Daoy (cell line): Measurements from ENCODE around the gene MMP14. TPM values are rescaled to one million over a fixed set of nuclear protein-coding genes. Genes with fewer than 3 reads are reported as not detected.
"Not testable (repeated sequence)": the region's sequence is repeated elsewhere in the genome, so short reads cannot be mapped to it uniquely, and the experiment has no call there.

ENCODE experiments used
- DNase-seq: peaks from one replicate; pipeline ENCODE4 v3.0.0-alpha.2; 2015; ENCODE audit warnings: low read depth
- total RNA-seq: library from RNA; depleted of rRNA; stranded (reverse); fragments of >200 nt; shearing (Covaris generic); gene quantifications from 2 replicates; pipeline ENCODE4 v1.2.3, GENCODE V29; 2014

The MMP14 gene
- total RNA-seq, 1 experiment from 2014 or later, result 176 TPM

DNA sequence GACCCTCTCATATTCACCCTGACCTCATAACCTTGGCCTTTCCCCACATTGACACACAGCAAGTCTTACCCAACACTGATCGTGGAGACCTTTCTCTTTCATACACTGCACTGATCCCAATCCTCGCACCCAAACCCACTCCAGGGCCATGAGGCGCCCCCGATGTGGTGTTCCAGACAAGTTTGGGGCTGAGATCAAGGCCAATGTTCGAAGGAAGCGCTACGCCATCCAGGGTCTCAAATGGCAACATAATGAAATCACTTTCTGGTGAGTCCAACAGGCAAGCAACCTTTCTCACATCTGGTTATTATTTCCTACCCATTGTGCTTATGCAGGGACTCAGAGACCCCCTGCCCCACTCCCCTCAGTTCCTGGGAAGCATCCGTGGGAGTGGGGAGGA is 5.4 kb downstream of the MMP14 start:
- no peak for DNase-seq

GRCh38 chr14:22842211-22843122 is 6.1 kb downstream of the MMP14 start:
- DNase-seq, result no peak

DNA sequence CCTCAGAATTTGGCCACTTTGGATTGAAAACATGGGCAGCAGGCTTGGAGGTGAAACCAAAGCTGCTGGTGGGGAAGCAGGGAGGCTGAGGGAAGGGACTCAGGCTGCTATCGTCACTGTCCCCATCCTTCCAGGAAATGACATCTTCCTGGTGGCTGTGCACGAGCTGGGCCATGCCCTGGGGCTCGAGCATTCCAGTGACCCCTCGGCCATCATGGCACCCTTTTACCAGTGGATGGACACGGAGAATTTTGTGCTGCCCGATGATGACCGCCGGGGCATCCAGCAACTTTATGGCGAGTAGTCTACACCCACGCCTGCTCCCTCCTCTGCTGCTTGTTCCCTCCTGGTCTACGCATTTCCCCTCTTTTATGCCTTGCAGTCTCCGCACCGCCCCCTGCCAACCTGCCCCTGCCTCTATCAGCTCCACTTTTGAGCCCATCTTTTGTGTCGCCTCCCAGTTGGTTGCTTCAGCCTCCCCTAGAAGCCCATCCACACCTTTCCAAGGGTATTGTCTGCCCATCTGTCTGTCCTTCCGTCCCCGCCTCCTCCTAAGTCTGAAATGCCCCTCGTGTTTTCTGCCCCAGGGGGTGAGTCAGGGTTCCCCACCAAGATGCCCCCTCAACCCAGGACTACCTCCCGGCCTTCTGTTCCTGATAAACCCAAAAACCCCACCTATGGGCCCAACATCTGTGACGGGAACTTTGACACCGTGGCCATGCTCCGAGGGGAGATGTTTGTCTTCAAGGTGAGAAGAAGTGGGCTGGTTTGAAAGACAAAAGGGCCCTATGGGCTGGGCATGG is 6.9 kb downstream of the MMP14 start:
- DNase-seq, result no peak

DNA sequence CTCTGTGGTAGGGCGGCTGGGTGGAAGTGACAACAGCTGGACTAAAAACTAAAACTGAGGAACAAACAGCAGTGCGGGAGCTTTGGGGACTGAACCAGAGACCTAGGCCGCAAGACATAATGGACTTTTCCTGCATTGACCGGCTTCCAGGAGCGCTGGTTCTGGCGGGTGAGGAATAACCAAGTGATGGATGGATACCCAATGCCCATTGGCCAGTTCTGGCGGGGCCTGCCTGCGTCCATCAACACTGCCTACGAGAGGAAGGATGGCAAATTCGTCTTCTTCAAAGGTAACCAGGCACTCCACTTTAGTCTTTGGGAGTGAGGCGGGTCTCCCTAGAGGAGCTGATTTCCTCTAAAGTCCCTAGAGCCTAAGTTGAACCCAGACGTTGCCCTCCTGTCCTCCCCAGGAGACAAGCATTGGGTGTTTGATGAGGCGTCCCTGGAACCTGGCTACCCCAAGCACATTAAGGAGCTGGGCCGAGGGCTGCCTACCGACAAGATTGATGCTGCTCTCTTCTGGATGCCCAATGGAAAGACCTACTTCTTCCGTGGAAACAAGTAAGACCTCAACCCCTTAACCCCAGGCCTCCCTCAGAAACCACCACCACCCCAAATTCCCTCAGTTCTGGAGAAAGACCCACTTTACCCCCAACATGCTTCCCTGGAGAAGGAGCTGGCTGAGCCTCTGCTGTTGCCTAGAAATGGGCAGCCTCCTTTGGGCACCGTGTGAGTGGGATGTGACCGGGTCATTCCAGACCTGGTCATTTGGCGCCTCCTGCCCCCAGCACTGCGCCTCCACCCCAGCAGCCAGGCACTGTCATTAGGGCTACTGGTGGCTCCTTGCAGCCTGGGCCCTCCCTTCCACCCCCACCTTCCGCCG is 8.1 kb downstream of the MMP14 start:
- no peak for DNase-seq

DNA sequence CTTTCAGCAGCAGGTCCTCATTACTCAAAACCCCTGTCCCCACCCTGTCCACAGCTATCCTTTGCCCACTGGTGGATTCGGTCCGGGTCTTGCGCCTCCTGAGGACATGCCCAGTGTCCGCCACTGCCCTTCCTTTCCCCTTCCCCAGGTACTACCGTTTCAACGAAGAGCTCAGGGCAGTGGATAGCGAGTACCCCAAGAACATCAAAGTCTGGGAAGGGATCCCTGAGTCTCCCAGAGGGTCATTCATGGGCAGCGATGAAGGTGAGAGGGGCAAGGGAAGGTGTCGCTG is 8.7 kb downstream of the MMP14 start:
- DNase-seq, result no peak

- DNase-seq, result no peak
Measured at GRCh38 chr14:22845821-22846625, 9.6 kb downstream of the MMP14 start.

DNA sequence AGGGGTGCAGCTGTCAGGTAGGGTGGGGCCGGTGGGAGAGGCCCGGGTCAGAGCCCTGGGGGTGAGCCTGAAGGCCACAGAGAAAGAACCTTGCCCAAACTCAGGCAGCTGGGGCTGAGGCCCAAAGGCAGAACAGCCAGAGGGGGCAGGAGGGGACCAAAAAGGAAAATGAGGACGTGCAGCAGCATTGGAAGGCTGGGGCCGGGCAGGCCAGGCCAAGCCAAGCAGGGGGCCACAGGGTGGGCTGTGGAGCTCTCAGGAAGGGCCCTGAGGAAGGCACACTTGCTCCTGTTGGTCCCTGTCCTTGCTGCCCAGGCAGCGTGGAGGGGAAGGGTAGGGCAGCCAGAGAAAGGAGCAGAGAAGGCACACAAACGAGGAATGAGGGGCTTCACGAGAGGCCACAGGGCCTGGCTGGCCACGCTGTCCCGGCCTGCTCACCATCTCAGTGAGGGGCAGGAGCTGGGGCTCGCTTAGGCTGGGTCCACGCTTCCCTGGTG is 10.5 kb downstream of the MMP14 start:
- DNase-seq, result no peak

DNA sequence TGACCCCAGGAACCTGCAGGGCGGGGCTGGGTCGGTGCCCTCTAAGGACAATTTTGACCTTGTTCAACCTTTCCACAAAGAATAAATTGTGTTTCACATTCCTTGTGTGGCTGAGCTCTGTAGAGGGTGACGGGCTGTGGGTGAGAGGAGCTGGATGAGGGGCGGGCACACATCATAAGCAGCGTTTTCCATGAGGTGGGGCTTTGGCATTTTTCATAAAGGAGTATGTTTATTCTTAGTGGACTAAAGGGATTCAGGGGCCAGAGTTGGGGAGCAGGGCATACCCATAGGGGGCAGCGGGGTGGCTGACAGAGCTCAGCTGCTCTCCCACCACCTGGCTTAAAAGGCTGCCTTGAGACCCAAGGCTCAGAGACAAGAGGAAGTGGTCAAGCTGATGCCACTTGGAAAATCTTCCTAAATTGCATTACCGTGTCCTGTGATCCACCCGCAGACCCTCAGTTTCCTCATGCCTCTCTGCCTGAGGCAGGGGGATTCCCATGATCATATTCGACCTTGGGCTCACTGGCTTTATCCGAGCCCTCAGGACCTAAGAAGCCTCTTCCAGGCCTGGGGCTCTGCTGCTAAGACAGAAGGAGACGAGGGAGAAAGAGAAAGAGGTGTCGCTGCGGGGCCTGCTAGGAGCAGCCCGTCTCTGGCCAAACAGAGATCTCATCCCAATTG is 11.4 kb downstream of the MMP14 start:
- peak; percentile 61 for DNase-seq

GRCh38 chr14:22848351-22849164 is 12.2 kb downstream of the MMP14 start:
- peak; percentile 92 for DNase-seq

GRCh38 chr14:22849212-22849819 is 12.9 kb downstream of the MMP14 start:
- DNase-seq, result peak; percentile 65

GRCh38 chr14:22850944-22851764 is 14.8 kb downstream of the MMP14 start:
- peak; percentile 97 for DNase-seq

GRCh38 chr14:22852178-22852577 is 15.8 kb downstream of the MMP14 start:
- DNase-seq, result not testable (repeated sequence)

DNA sequence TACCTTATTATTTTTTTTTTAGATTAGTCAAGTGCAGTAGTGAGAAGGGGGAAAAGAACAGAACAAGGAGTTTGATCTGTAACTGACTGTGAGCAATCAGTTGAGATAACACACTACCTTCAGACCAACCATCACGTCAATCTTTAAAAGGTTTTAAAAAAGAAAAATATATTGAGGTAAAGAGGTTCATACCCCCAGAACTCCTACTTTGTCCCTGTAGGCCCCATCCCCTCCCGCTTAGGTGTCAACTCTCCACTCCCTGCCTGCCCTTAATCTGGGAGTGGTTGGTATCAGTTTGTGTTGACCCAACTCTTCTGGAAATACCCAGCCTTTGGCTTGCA is 16.2 kb downstream of the MMP14 start:
- no peak for DNase-seq

DNA sequence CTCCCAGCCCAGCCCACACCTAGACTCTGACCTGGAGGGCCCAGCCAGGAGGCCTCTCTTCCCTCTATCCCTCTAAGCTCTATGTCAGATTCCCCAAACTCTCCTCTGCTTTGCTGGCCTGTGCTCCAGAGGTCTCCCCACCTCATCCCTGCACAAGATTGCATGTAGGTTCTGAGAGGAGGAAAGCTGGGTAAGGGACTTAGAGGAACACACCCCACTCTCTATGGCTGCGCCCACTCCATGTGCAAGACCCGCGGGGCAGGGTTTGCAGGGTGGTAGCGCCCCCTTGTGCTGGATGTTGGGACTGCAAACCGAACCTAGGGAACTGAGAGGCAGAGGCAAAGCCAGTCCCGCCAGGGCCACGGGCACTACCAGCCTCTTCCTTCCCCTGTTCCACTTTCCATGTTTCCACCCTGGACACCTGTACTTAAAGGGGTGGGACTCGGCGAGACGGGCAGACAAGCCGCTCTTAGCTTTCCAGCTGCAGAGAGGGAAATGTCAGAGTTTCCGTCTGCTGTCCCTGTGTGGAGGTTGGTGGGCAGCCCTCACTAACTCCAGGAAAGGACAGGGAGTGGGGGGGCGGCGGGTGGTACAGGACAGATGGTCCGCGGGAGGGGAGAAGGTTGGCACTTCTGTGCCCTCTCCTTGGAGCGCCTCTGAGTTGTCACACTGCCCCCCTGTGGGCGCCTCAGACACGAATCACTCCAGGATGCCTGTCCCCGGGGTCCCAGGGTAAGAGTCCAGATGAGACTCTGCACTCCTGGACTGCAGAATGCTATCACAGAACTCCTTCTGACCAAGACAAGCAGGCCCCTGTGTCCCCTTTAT is 16.8 kb downstream of the MMP14 start:
- DNase-seq, result peak; percentile 90

DNA sequence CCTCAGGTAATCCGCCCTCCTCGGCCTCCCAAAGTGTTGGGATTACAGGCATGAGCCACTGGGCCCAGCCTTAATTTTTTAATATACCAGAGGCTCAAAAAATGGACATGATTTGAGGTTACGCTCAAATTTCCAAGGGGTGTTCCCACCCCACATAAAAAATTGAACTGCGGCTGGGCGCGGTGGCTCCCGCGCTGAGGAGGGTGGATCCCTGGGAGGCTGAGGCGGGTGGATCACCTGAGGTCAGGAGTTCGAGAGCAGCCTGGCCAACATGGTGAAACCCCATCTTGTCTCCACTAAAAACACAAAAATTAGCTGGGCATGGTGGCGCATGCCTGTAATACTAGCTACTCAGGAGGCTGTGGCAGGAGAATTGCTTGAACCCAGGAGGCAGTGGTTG is 17.9 kb downstream of the MMP14 start:
- DNase-seq, result not testable (repeated sequence)

DNA sequence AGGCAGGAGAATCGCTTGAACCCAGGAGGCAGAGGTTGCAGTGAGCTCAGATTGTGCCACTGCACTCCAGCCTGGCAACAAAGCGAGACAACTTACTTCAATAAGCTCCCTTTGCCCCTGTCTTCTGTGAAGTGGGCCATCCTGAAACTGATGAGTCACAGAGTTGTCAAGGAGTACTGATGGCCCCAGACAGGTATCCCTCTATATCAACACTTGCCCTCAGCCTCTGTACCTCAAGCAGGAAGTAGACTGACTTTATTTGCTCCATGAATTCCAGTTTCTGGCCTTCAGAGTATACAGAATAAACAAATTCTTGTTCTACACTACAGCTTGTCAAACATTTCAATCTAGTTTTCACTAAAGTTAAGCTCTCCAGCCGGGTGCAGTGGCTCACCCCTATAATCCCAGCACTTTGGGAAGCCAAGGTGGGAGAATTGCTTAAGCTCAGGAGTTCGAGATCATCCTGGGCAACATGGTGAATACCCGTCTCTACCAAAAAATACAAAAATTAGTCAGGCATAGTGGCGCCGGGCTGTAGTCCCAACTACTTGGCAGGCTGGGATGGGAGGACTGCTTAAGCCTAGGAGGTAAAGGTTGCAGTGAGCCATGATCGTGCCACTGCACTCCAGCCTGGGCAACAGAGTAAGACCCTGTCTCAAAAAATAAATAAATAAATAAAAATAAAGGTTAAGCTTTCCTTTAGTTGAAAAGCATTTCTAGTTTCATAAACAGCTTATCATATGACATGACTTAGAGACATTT is 18.8 kb downstream of the MMP14 start:
- DNase-seq, result no peak

- DNase-seq, result no peak
Measured at GRCh38 chr14:22856428-22856827, 20.0 kb downstream of the MMP14 start.
